Activated naive CD4-positive, alpha-beta T cell (primary cell): ENCODE data around the gene C9.
"Not testable (repeated sequence)": the region's sequence is repeated elsewhere in the genome, so short reads cannot be mapped to it uniquely, and the experiment has no call there.

Experiments used
- DNase-seq, 4 experiments: peaks; one replicate each; lab custom pipeline; 2025; lab: John Stamatoyannopoulos, UW

C9 gene

GRCh38 chr5:39371367-39371635 lies 7.0 kb upstream of the C9 start:
- no peak for DNase-seq

GRCh38 chr5:39370555-39371366 lies 6.5 kb upstream of the C9 start:
- DNase-seq: no peak

- DNase-seq: no peak
These were observed 5.0 kb upstream of the C9 start for GRCh38 chr5:39369123-39369815.

GRCh38 chr5:39368116-39368515 lies 3.8 kb upstream of the C9 start:
- no peak for DNase-seq

GRCh38 chr5:39367711-39368110 lies 3.4 kb upstream of the C9 start:
- no peak for DNase-seq

- no peak for DNase-seq
These were observed 1.1 kb downstream of the C9 start for GRCh38 chr5:39363217-39363616.

GRCh38 chr5:39362646-39363045 lies 1.6 kb downstream of the C9 start:
- no peak for DNase-seq

- no peak for DNase-seq
These were observed 3.0 kb downstream of the C9 start for GRCh38 chr5:39361306-39361705.

- DNase-seq: no peak
These were observed 3.7 kb downstream of the C9 start for GRCh38 chr5:39360471-39361111.

- DNase-seq: no peak
These were observed 8.0 kb downstream of the C9 start for GRCh38 chr5:39356263-39356662.

- no peak for DNase-seq
These were observed 9.0 kb downstream of the C9 start for GRCh38 chr5:39355324-39355723.

- no peak for DNase-seq
These were observed 10.4 kb downstream of the C9 start for GRCh38 chr5:39353717-39354399.

GRCh38 chr5:39352951-39353350 lies 11.3 kb downstream of the C9 start:
- no peak for DNase-seq

- DNase-seq: no peak
These were observed 12.1 kb downstream of the C9 start for GRCh38 chr5:39352170-39352569.

GRCh38 chr5:39349484-39349883 lies 14.8 kb downstream of the C9 start:
- DNase-seq: no peak

- no peak for DNase-seq
These were observed 21.8 kb downstream of the C9 start for GRCh38 chr5:39342460-39342859.

- no peak for DNase-seq
These were observed 22.4 kb downstream of the C9 start for GRCh38 chr5:39341896-39342295.

- DNase-seq: no peak
These were observed 23.8 kb downstream of the C9 start for GRCh38 chr5:39340506-39340905.

- no peak for DNase-seq
These were observed 26.9 kb downstream of the C9 start for GRCh38 chr5:39337252-39337915.

GRCh38 chr5:39334296-39334695 lies 30.0 kb downstream of the C9 start:
- DNase-seq: not testable (repeated sequence)

GRCh38 chr5:39333104-39333503 lies 31.2 kb downstream of the C9 start:
- DNase-seq: no peak

- no peak for DNase-seq
These were observed 32.4 kb downstream of the C9 start for GRCh38 chr5:39331861-39332381.
